K562 (cell line): ENCODE measurements around the gene DIRAS3.

Experiments used
- FOXJ3 ChIP-seq: sonication (generic); formaldehyde crosslinking; IDR thresholded peaks from 2 replicates; pipeline ENCODE4 v1.4.0; 2020; ENCODE audit warnings: mild to moderate bottlenecking, missing genetic modification reagents
- GABPA ChIP-seq: fragments of 200-800 bp; sonication (Bioruptor generic); conservative IDR thresholded peaks from 2 replicates; pipeline ENCODE4 v1.6.1; 2016; ENCODE audit warnings: low read depth, missing genetic modification characterization, missing compliant biosample characterization
- POLR2A ChIP-seq: fragments of 450-650 bp; conservative IDR thresholded peaks from 2 replicates; pipeline ENCODE4 v1.6.1; 2016

DNA sequence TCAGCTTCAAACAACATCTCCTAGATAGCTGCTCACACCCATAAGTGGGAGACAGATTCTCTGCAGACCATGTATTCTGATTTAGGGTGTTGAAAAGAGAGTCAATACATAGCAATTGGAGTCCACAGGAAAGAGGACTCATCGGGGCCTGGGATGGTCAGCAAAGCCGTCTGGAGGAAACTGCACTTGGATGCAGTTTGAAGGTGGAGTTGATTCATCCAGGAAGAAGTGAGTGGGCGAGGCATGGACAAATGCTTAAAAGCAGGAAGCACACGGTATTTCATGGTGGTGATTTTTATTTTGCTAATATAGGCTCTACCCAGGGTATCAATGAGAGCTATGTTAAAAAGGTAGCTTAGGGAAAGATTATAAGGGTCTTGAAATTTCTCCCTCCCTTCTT is 36.8 kb upstream of the DIRAS3 start:
- TF ChIP-seq FOXJ3 (no peak), GABPA (tag) (no peak), POLR2A (no peak)
